Endothelial cell of umbilical vein (primary cell): Measurements from ENCODE around the gene MRPL41. TPM values are rescaled to one million over a fixed set of nuclear protein-coding genes. Genes with fewer than 3 reads are reported as not detected.

Experiments used
- BruUV-seq: library from RNA; stranded (reverse); fragments of 400-500 nt; replicated peaks from 2 replicates; lab custom pipeline; 2021; lab: Mats Ljungman, UMichigan
- CTCF ChIA-PET: fragments of 300-600, 350-600 bp; sonication (Branson Sonifier 250); formaldehyde crosslinking; loops from one replicate; lab custom pipeline; 2021; ENCODE audit warnings: antibody characterized with exemption, inconsistent platforms; lab: Charles Lee
- POLR2A ChIA-PET: fragments of 300-600, 350-600 bp; sonication (Branson Sonifier 250); formaldehyde crosslinking; loops from one replicate; lab custom pipeline; 2021; ENCODE audit warnings: antibody characterized with exemption, inconsistent platforms; lab: Charles Lee
- DNase-seq: peaks from one replicate; pipeline ENCODE4 v3.0.0-alpha.2; 2011; ENCODE audit warnings: low read depth, low spot score
- FAIRE-seq: peaks from 2 replicates; lab custom pipeline; 2011; peaks lifted over from hg19 to GRCh38; lab: Jason Lieb, UNC
- H2AFZ ChIP-seq: 2 replicates; pipeline ENCODE4 v1.6.0; 2012; ENCODE audit warnings: low read depth, low read length, control low read depth, inconsistent platforms
- H3K27ac ChIP-seq: 2 replicates; pipeline ENCODE4 v1.5.1; 2011; ENCODE audit warnings: low read depth, mild to moderate bottlenecking, control low read depth, low read length, moderate library complexity; ENCODE audit not compliant: insufficient read depth
- H3K27me3 ChIP-seq, 2 experiments: 2 replicates each; pipeline versions ENCODE4 v1.6.0 to v1.6.1; 2011; ENCODE audit warnings: low read length in 2 of 2, mixed read lengths in 1 of 2; ENCODE audit not compliant: control insufficient read depth in 2 of 2, insufficient read depth in 2 of 2
- H3K36me3 ChIP-seq, 2 experiments: 2 replicates in 1 of 2; 3 replicates in 1 of 2; pipeline ENCODE4 v1.5.1; 2011; ENCODE audit warnings: low read length in 2 of 2, mild to moderate bottlenecking in 1 of 2, moderate library complexity in 1 of 2; ENCODE audit not compliant: control insufficient read depth in 2 of 2, insufficient read depth in 2 of 2; ENCODE audit errors: extremely low read depth in 1 of 2
- H3K4me1 ChIP-seq: 3 replicates; pipeline ENCODE4 v1.5.1; 2011; ENCODE audit warnings: mild to moderate bottlenecking, low read length; ENCODE audit not compliant: control insufficient read depth, insufficient read depth; ENCODE audit errors: extremely low read depth
- H3K4me2 ChIP-seq: 2 replicates; pipeline ENCODE4 v1.6.1; 2011; ENCODE audit warnings: low read length, control low read depth, mixed read lengths; ENCODE audit not compliant: insufficient read depth
- H3K4me3 ChIP-seq, 3 experiments: fragments of 200-600 bp in 1 of 3; sonication (generic), shearing (Covaris generic) in 1 of 3; replicated peaks in 1 of 3; 2 replicates each; pipeline ENCODE4 v1.5.1; 2011 to 2016; ENCODE audit warnings: control low read depth in 3 of 3, low read length in 3 of 3, mild to moderate bottlenecking in 2 of 3, inconsistent platforms in 1 of 3, low read depth in 1 of 3, moderate library complexity in 1 of 3; ENCODE audit not compliant: insufficient read depth in 1 of 3
- H3K79me2 ChIP-seq: 2 replicates; pipeline ENCODE4 v1.6.0; 2012; ENCODE audit warnings: low read length, inconsistent platforms; ENCODE audit not compliant: control insufficient read depth, insufficient read depth
- H3K9ac ChIP-seq: replicated peaks from 2 replicates; pipeline ENCODE3; 2011; ENCODE audit warnings: low read length, control low read depth; ENCODE audit not compliant: insufficient read depth; ENCODE audit errors: extremely low read depth
- H3K9me1 ChIP-seq: replicated peaks from 3 replicates; pipeline ENCODE4 v1.6.0; 2011; ENCODE audit warnings: mild to moderate bottlenecking, low read length; ENCODE audit not compliant: control insufficient read depth, insufficient read depth; ENCODE audit errors: extremely low read depth
- H3K9me3 ChIP-seq: replicated peaks from 2 replicates; pipeline ENCODE4 v1.5.1; 2012; ENCODE audit warnings: low read length, inconsistent platforms; ENCODE audit not compliant: control insufficient read depth, insufficient read depth
- H4K20me1 ChIP-seq: replicated peaks from 2 replicates; pipeline ENCODE3; 2011; ENCODE audit warnings: mild to moderate bottlenecking, low read length; ENCODE audit not compliant: control insufficient read depth, insufficient read depth; ENCODE audit errors: extremely low read depth
- CTCF ChIP-seq, 2 donors: IDR thresholded peaks; 1 replicate in 1 of 2; 2 replicates in 1 of 2; pipeline ENCODE4 v1.5.1; 2011; ENCODE audit warnings: low read length in 2 of 2, mild to moderate bottlenecking in 2 of 2, moderate library complexity in 2 of 2, control low read depth in 1 of 2, inconsistent platforms in 1 of 2, low read depth in 1 of 2; ENCODE audit not compliant: insufficient read depth in 1 of 2; ENCODE audit errors: extremely low read depth in 1 of 2
- EZH2 ChIP-seq: IDR thresholded peaks from 2 replicates; pipeline ENCODE4 v1.6.1; 2012; ENCODE audit warnings: borderline replicate concordance, low read depth, mild to moderate bottlenecking, moderate library complexity, low read length, inconsistent platforms; ENCODE audit not compliant: severe bottlenecking
- FOS ChIP-seq: IDR thresholded peaks from 2 replicates; pipeline ENCODE4 v1.6.1; 2011; ENCODE audit warnings: mild to moderate bottlenecking, low read length, moderate library complexity, borderline replicate concordance; ENCODE audit not compliant: insufficient read depth
- GATA2 ChIP-seq: IDR thresholded peaks from 2 replicates; pipeline ENCODE4 v1.7.0; 2011; ENCODE audit warnings: low read depth, mild to moderate bottlenecking, moderate library complexity, mixed read lengths, low read length; ENCODE audit not compliant: insufficient read length, insufficient read depth
- JUN ChIP-seq: IDR thresholded peaks from 2 replicates; pipeline ENCODE4 v1.6.1; 2011; ENCODE audit warnings: borderline replicate concordance, low read depth; ENCODE audit not compliant: insufficient read length, insufficient read depth
- MAX ChIP-seq: IDR thresholded peaks from 2 replicates; pipeline ENCODE4 v1.6.1; 2011; ENCODE audit not compliant: insufficient read depth, insufficient read length
- MYC ChIP-seq: IDR thresholded peaks from one replicate; pipeline ENCODE4 v1.6.1; 2011; ENCODE audit warnings: mild to moderate bottlenecking, low read depth, low read length
- POLR2A ChIP-seq: IDR thresholded peaks from 2 replicates; pipeline ENCODE4 v1.6.1; 2012; ENCODE audit warnings: low read depth, mild to moderate bottlenecking, control low read depth, low read length
- POLR2AphosphoS5 ChIP-seq: IDR thresholded peaks from 2 replicates; pipeline ENCODE4 v1.6.1; 2012; ENCODE audit warnings: low read depth, mild to moderate bottlenecking, control low read depth, low read length, moderate library complexity; ENCODE audit not compliant: insufficient read depth
- dilution Hi-C: fragments of 300-500 bp; cut with MboI; formaldehyde crosslinking; loops from one replicate; pipeline ENCODE4 v1.15.0; 2019; ENCODE audit warnings: low sequenced_read_pairs; ENCODE audit not compliant: extremely low pct_ligation_motif_present
- intact Hi-C: fragments of 100-400 bp; cut with micrococcal nuclease; formaldehyde crosslinking; loops from one replicate; pipeline ENCODE4 v1.10.0; 2022
- polyA plus RNA-seq, 4 experiments: library from polyadenylated mRNA; depleted of rRNA in 3 of 4; stranded (reverse) in 3 of 4; unstranded in 1 of 4; fragments of >200 nt; gene quantifications; 2 replicates each; pipeline versions ENCODE4 v1.2.1 to v1.2.3, GENCODE V29; 2011 to 2012; ENCODE audit warnings: missing spikeins in 1 of 4
- total RNA-seq: library from RNA; stranded (reverse); gene quantifications from 2 replicates; pipeline ENCODE4 v1.2.3, GENCODE V29; 2021

The MRPL41 gene
- total and polyA plus RNA-seq, 2 donors (not counting 3 experiments of a cell fraction or from before 2014, with no cell fraction given), result 50.4 to 50.7 TPM

- TF ChIP-seq MYC (no peak), EZH2 (no peak), FOS (no peak), MAX (no peak), POLR2A (no peak), POLR2AphosphoS5 (no peak), GATA2 (no peak), JUN (no peak), CTCF (IDR thresholded peaks at IDR 0.05; ENCODE audit: extremely low read depth in 1 of 2, insufficient read depth in 1 of 2, low read depth in 1 of 2, low read length in 2 of 2) (no peak)
- BruUV-seq, result no TSS peak
- H3K4me3 ChIP-seq, result no peak overlapping the region
- dilution Hi-C loops, result no loop called here
- no peak overlapping the region for H3K4me2 ChIP-seq
- no peaks in the 10 kb centered on the region for H4K20me1 ChIP-seq
- no peak overlapping the region for H3K9ac ChIP-seq
- H3K9me1 ChIP-seq, result no peaks in the 10 kb centered on the region
- FAIRE-seq (no peak), DNase-seq (no peak)
- intact Hi-C loops, result no loop called here
- H3K9me3 ChIP-seq, result no peaks in the 10 kb centered on the region
- ChIA-PET POLR2A (no interaction called here), CTCF (interaction anchor here (1.1 to 1.3 kb wide), 2 partner anchors 11 to 31 kb away, joined by 3 to 7 read pairs; no protein-coding TSS in a partner anchor)
- peaks cover 2% of the 10 kb centered on the region for H3K4me1 ChIP-seq
- no peaks in the 10 kb centered on the region for H3K36me3 ChIP-seq
- no peak overlapping the region for H3K27ac ChIP-seq
- peaks cover 0 to 3% of the 10 kb centered on the region in 2 experiments for H3K27me3 ChIP-seq
- H2AFZ ChIP-seq, result no peak overlapping the region
- no peaks in the 10 kb centered on the region for H3K79me2 ChIP-seq
Measured at GRCh38 chr9:137530331-137530730, 21.3 kb upstream of the MRPL41 start.
